GM19328 (cell line): ENCODE measurements around the gene MAPK4.

ENCODE experiments used
- ATAC-seq: cut with Tn5 transposase; IDR thresholded peaks from one replicate; pipeline ENCODE4 v1.9.1; 2021; ENCODE audit warnings: mild to moderate bottlenecking, moderate library complexity; ENCODE audit not compliant: unreplicated experiment

Gene MAPK4

GRCh38 chr18:50622865-50623393 is 63.0 kb downstream of the MAPK4 start:
- no peak for ATAC-seq

- ATAC-seq: no peak
Observed at GRCh38 chr18:50623694-50624352, 63.9 kb downstream of the MAPK4 start.

GRCh38 chr18:50624981-50625380 is 65.1 kb downstream of the MAPK4 start:
- ATAC-seq: no peak

- no peak for ATAC-seq
Observed at GRCh38 chr18:50626317-50626716, 66.4 kb downstream of the MAPK4 start.

GRCh38 chr18:50627594-50628532 is 68.0 kb downstream of the MAPK4 start:
- ATAC-seq: no peak

GRCh38 chr18:50628533-50628905 is 68.6 kb downstream of the MAPK4 start:
- no peak for ATAC-seq

GRCh38 chr18:50629148-50629631 is 69.3 kb downstream of the MAPK4 start:
- no peak for ATAC-seq

- no peak for ATAC-seq
Observed at GRCh38 chr18:50630895-50631294, 71.0 kb downstream of the MAPK4 start.

- no peak for ATAC-seq
Observed at GRCh38 chr18:50632895-50633515, 73.1 kb downstream of the MAPK4 start.

GRCh38 chr18:50633992-50634391 is 74.1 kb downstream of the MAPK4 start:
- ATAC-seq: no peak

GRCh38 chr18:50636366-50637057 is 76.6 kb downstream of the MAPK4 start:
- ATAC-seq: no peak

GRCh38 chr18:50638016-50638883 is 78.4 kb downstream of the MAPK4 start:
- no peak for ATAC-seq

GRCh38 chr18:50638884-50639420 is 79.1 kb downstream of the MAPK4 start:
- no peak for ATAC-seq

GRCh38 chr18:50639711-50640110 is 79.8 kb downstream of the MAPK4 start:
- no peak for ATAC-seq

GRCh38 chr18:50642439-50642838 is 82.6 kb downstream of the MAPK4 start:
- no peak for ATAC-seq

- ATAC-seq: no peak
Observed at GRCh38 chr18:50644146-50644545, 84.3 kb downstream of the MAPK4 start.

- no peak for ATAC-seq
Observed at GRCh38 chr18:50644807-50645206, 84.9 kb downstream of the MAPK4 start.

- ATAC-seq: no peak
Observed at GRCh38 chr18:50647237-50647636, 87.3 kb downstream of the MAPK4 start.

- ATAC-seq: no peak
Observed at GRCh38 chr18:50647792-50648191, 87.9 kb downstream of the MAPK4 start.

- ATAC-seq: no peak
Observed at GRCh38 chr18:50649821-50650220, 89.9 kb downstream of the MAPK4 start.
